ENCODE results near the gene ESAM.

DNA sequence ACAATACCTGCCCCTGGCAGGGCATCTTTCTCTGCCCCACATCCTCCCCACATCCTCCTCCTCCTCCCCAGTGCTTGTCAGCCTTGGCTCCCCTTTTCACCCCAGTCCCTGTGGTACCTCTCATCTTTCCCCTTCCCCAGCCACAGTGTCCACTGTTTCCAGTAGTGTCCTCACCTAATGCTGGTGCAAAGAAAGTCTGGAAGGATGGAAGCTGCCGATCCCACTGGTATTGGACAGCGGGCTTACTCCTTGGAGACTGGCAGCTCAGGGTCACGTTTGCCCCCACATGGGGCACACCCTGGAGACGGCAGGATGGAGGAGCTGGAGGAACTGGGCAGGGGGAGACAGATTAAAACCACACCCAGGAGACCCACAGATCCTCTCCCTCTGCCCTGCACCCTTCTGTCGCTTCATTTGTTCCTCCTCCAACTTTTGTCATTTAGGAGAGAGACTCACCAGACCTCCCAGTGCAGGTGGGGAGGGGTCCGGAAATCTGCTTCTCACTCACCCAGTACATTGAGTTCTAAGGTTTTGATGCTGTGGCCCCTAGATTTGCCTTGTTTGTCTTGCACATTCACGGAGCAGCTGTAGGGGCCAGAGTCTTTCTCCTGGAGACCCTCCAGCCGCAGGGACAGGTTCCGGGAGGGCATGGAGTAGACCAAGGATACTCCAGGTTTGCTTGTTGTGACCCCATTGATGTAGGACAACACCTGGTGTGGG, 5.9 kb downstream of the ESAM start:
- TF ChIP-seq, protein P1, sequence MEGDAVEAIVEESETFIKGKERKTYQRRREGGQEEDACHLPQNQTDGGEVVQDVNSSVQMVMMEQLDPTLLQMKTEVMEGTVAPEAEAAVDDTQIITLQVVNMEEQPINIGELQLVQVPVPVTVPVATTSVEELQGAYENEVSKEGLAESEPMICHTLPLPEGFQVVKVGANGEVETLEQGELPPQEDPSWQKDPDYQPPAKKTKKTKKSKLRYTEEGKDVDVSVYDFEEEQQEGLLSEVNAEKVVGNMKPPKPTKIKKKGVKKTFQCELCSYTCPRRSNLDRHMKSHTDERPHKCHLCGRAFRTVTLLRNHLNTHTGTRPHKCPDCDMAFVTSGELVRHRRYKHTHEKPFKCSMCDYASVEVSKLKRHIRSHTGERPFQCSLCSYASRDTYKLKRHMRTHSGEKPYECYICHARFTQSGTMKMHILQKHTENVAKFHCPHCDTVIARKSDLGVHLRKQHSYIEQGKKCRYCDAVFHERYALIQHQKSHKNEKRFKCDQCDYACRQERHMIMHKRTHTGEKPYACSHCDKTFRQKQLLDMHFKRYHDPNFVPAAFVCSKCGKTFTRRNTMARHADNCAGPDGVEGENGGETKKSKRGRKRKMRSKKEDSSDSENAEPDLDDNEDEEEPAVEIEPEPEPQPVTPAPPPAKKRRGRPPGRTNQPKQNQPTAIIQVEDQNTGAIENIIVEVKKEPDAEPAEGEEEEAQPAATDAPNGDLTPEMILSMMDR (tag by site-specific recombination; IDR thresholded peaks at IDR 0.05), result no peak
- TF ChIP-seq, protein P2, sequence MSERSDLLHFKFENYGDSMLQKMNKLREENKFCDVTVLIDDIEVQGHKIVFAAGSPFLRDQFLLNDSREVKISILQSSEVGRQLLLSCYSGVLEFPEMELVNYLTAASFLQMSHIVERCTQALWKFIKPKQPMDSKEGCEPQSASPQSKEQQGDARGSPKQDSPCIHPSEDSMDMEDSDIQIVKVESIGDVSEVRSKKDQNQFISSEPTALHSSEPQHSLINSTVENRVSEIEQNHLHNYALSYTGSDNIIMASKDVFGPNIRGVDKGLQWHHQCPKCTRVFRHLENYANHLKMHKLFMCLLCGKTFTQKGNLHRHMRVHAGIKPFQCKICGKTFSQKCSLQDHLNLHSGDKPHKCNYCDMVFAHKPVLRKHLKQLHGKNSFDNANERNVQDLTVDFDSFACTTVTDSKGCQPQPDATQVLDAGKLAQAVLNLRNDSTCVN (tag by site-specific recombination; optimal IDR thresholded peaks at IDR 0.05), result no peak
- TF ChIP-seq ZNF274 (IDR thresholded peaks at IDR 0.05; ENCODE audit: low read length) (no peak), ZNF274 (tag by site-specific recombination; IDR thresholded peaks at IDR 0.05; ENCODE audit: borderline replicate concordance) (no peak), ZNF133 (tag by site-specific recombination; IDR thresholded peaks at IDR 0.05) (no peak), ZBTB1 (tag by site-specific recombination; IDR thresholded peaks at IDR 0.05) (no peak), ZNF530 (tag by site-specific recombination; IDR thresholded peaks at IDR 0.05; ENCODE audit: low read depth) (no peak), RBAK (tag by site-specific recombination; IDR thresholded peaks at IDR 0.05) (no peak), ZNF768 (tag by site-specific recombination; IDR thresholded peaks at IDR 0.05) (no peak), ZNF140 (tag by site-specific recombination; IDR thresholded peaks at IDR 0.05) (no peak), ZNF623 (tag by site-specific recombination; IDR thresholded peaks at IDR 0.05) (no peak), ZNF311 (tag by site-specific recombination; IDR thresholded peaks at IDR 0.05; ENCODE audit: borderline replicate concordance) (no peak), ZFHX2 (tag by site-specific recombination; conservative IDR thresholded peaks at IDR 0.05) (no peak)
